NCI-H1417 (cell line): Measurements from ENCODE around the gene PLCB3.
A peak's percentile ranks its signal among the peaks of the same experiment; 100 is the strongest.
"Not testable (repeated sequence)": the region's sequence is repeated elsewhere in the genome, so short reads cannot be mapped to it uniquely, and the experiment has no call there.

Experiments used
- DNase-seq, 3 experiments: peaks; one replicate each; lab custom pipeline; 2025; lab: John Stamatoyannopoulos, UW

PLCB3 gene

GRCh38 chr11:64237484-64237951 is 13.8 kb upstream of the PLCB3 start:
- DNase-seq: peak in 2 of 3 experiments; percentile 91 to 95

- peak in 2 of 3 experiments; percentile 64 to 77 for DNase-seq
These were observed 13.3 kb upstream of the PLCB3 start for GRCh38 chr11:64238076-64238475.

- no peak for DNase-seq
These were observed 12.3 kb upstream of the PLCB3 start for GRCh38 chr11:64238999-64239398.

- DNase-seq: no peak
These were observed 11.5 kb upstream of the PLCB3 start for GRCh38 chr11:64239662-64240434.

GRCh38 chr11:64240435-64241240 is 10.7 kb upstream of the PLCB3 start, which contains the start of gene FKBP2:
Gene FKBP2 (plus strand): TSS chr11:64241095. CDS start chr11:64242388, 1,293 bp downstream.
- DNase-seq: peak; percentile 96 to 99 (median 99)

- peak; percentile 97 to 99 (median 98) for DNase-seq
These were observed 10.2 kb upstream of the PLCB3 start for GRCh38 chr11:64241241-64241490.

GRCh38 chr11:64241491-64242374 is 9.6 kb upstream of the PLCB3 start:
- DNase-seq: peak; percentile 9 to 55 (median 36)

GRCh38 chr11:64243236-64243854 is 8.0 kb upstream of the PLCB3 start:
- no peak for DNase-seq

- DNase-seq: no peak
These were observed 7.2 kb upstream of the PLCB3 start for GRCh38 chr11:64244107-64244506.

- no peak for DNase-seq
These were observed 6.4 kb upstream of the PLCB3 start for GRCh38 chr11:64244966-64245365.

- DNase-seq: peak in 1 of 3 experiments; percentile 54
These were observed 5.9 kb upstream of the PLCB3 start for GRCh38 chr11:64245401-64245796.

- DNase-seq: peak in 2 of 3 experiments; percentile 61 to 67
These were observed 5.3 kb upstream of the PLCB3 start for GRCh38 chr11:64245797-64246620.

GRCh38 chr11:64246621-64246870 is 4.8 kb upstream of the PLCB3 start:
- not testable (repeated sequence) for DNase-seq

- DNase-seq: peak; percentile 82 to 89 (median 87)
These were observed 4.2 kb upstream of the PLCB3 start, which contains the start of gene PPP1R14B for GRCh38 chr11:64246871-64247728. Gene PPP1R14B (minus strand): TSS chr11:64246943. CDS start chr11:64246673, 270 bp downstream.

GRCh38 chr11:64247729-64248531 is 3.4 kb upstream of the PLCB3 start:
- DNase-seq: no peak

- no peak for DNase-seq
These were observed 2.8 kb upstream of the PLCB3 start for GRCh38 chr11:64248578-64248977.

- no peak for DNase-seq
These were observed 2.3 kb upstream of the PLCB3 start for GRCh38 chr11:64249038-64249437.

GRCh38 chr11:64249563-64250414 is 1.5 kb upstream of the PLCB3 start:
- DNase-seq: peak in 1 of 3 experiments; percentile 42
